ENCODE measurements around the gene SLC14A1. TPM values are rescaled to one million over a fixed set of nuclear protein-coding genes. Genes with fewer than 3 reads are reported as not detected.
A peak's percentile ranks its signal among the peaks of the same experiment; 100 is the strongest.

SLC14A1 gene
- total and polyA plus RNA-seq, 2 of the 13 experiments (the other 11 are each of a cell fraction or from before 2014, with no cell fraction given) = not detected

- TF ChIP-seq ZNF362 (CRISPR knock-in tag; IDR thresholded peaks at IDR 0.05; ENCODE audit: borderline replicate concordance) = no peak
Observed at GRCh38 chr18:45723567-45724355, at the start of gene SLC14A1 (continued).

- Histone ChIP-seq H4K20me1 (ENCODE audit: insufficient read depth, low read length) (no peaks in the 10 kb centered on the region), H3K36me3 (replicated peaks in 1 of 2; ENCODE audit: control insufficient read depth in 1 of 2, insufficient read depth in 2 of 2, low read length in 2 of 2) (no peaks in the 10 kb centered on the region), H3K9me3 (ENCODE audit: low read length) (no peaks in the 10 kb centered on the region), H2AFZ (ENCODE audit: low read length) (no peak overlapping the region), H3K27ac (ENCODE audit: extremely low read length, insufficient read depth, low read length) (no peak overlapping the region), H3K4me2 (ENCODE audit: low read depth, low read length) (no peak overlapping the region), H3K27me3 (ENCODE audit: control insufficient read depth in 1 of 2, insufficient read depth in 2 of 2, low read length in 2 of 2) (peaks cover 0 to 2% of the 10 kb centered on the region in 2 experiments; a peak in 2 of 5 replicates), H3K79me2 (ENCODE audit: insufficient read depth, low read length) (no peaks in the 10 kb centered on the region), H3K9ac (ENCODE audit: insufficient read depth, low read depth, low read length) (no peak overlapping the region), H3K4me1 (ENCODE audit: insufficient read depth, low read length) (no peaks in the 10 kb centered on the region), H3K4me3 (replicated peaks in 1 of 3; ENCODE audit: insufficient read depth in 1 of 3, low read depth in 2 of 3, low read length in 3 of 3) (no peak overlapping the region)
- ATAC-seq (no peak), DNase-seq (ENCODE audit: low spot score) (no peak), FAIRE-seq (no peak)
- CTCF ChIA-PET (ENCODE audit: low intra/inter-chr PET ratio, low total read pairs) = no interaction called here
- no TSS peak for BruUV-seq (replicated peaks)
- POLR2A ChIA-PET = no interaction called here
- WGBS (ENCODE audit: low lambda C conversion rate) = 21% methylated on average over 4 of the region's 4 CpGs
- peak; percentile 61 to 89; a peak in 3 of 4 replicates for TF ChIP-seq MAFK (conservative IDR thresholded peaks at IDR 0.05 in 1 of 2, IDR thresholded peaks at IDR 0.05 in 1 of 2; ENCODE audit: low read length in 2 of 2)
- TF ChIP-seq SOX5 (CRISPR knock-in tag; IDR thresholded peaks at IDR 0.05; ENCODE audit: borderline replicate concordance) = no peak
- TF ChIP-seq MAFF (IDR thresholded peaks at IDR 0.05; ENCODE audit: low read depth, low read length) = peak; percentile 78
- no peak for TF ChIP-seq ZNF264 (CRISPR knock-in tag; IDR thresholded peaks at IDR 0.05)
- TF ChIP-seq ZNF569 (CRISPR knock-in tag; IDR thresholded peaks at IDR 0.05; ENCODE audit: borderline replicate concordance) = no peak
- no peak for TF ChIP-seq PBX3 (CRISPR knock-in tag; IDR thresholded peaks at IDR 0.05; ENCODE audit: borderline replicate concordance)
- intact Hi-C loops (cut with micrococcal nuclease; ENCODE audit: unreplicated experiment) (no loop called here), in situ Hi-C loops (cut with HindIII; ENCODE audit: extremely low pct_ligation_motif_present, low pct_unique_long_range_greater_than_20kb) (no loop called here)
Observed at GRCh38 chr18:45677276-45677807, 46.6 kb upstream of the SLC14A1 start.

Measured in HepG2 (cell line).